SK-N-SH treated with all-trans-retinoic acid at 6 μM for 48 hours (cell line): ENCODE measurements around the gene TLNRD1.

Experiments used
- ARNTL ChIP-seq: fragments of 450-650 bp; formaldehyde crosslinking; IDR thresholded peaks from 2 replicates; pipeline ENCODE4 v1.5.0; 2020; ENCODE audit warnings: low read depth, mild to moderate bottlenecking, moderate library complexity, borderline replicate concordance
- CSRNP3 ChIP-seq: fragments of 250-450 bp; sonication (Bioruptor Pico); IDR thresholded peaks from 2 replicates; pipeline ENCODE4 v1.5.1; 2021; ENCODE audit warnings: mild to moderate bottlenecking, moderate library complexity
- ESRRG ChIP-seq: fragments of 250-450 bp; sonication (Bioruptor Pico); IDR thresholded peaks from 2 replicates; pipeline ENCODE4 v1.6.1; 2021; ENCODE audit warnings: mild to moderate bottlenecking
- ISL1 ChIP-seq: fragments of 250-450 bp; sonication (Bioruptor Pico); IDR thresholded peaks from 2 replicates; pipeline ENCODE4 v2.1.2; 2022; ENCODE audit warnings: mild to moderate bottlenecking, moderate library complexity
- PATZ1 ChIP-seq: fragments of 250-450 bp; sonication (Bioruptor Pico); IDR thresholded peaks from 2 replicates; pipeline ENCODE4 v1.8.0; 2020; ENCODE audit warnings: mild to moderate bottlenecking, moderate library complexity, borderline replicate concordance
- TCF4 ChIP-seq: fragments of 250-450 bp; sonication (Bioruptor Pico); IDR thresholded peaks from 2 replicates; pipeline ENCODE4 v1.8.0; 2021; ENCODE audit warnings: mild to moderate bottlenecking, moderate library complexity, borderline replicate concordance
- ZFP3 ChIP-seq: fragments of 250-450 bp; sonication (Bioruptor Pico); IDR thresholded peaks from 2 replicates; pipeline ENCODE4 v1.5.0; 2020; ENCODE audit warnings: mild to moderate bottlenecking, moderate library complexity
- ZFP30 ChIP-seq: fragments of 450-650 bp; formaldehyde crosslinking; IDR thresholded peaks from 2 replicates; pipeline ENCODE4 v1.5.0; 2022; ENCODE audit warnings: mild to moderate bottlenecking, moderate library complexity
- ZNF8 ChIP-seq: fragments of 450-650 bp; formaldehyde crosslinking; IDR thresholded peaks from 2 replicates; pipeline ENCODE4 v1.5.0; 2020; ENCODE audit warnings: mild to moderate bottlenecking, moderate library complexity

- TF ChIP-seq CSRNP3 (no peak), ZFP3 (CRISPR knock-in tag) (no peak), ARNTL (no peak), TCF4 (CRISPR knock-in tag) (no peak), PATZ1 (CRISPR knock-in tag) (no peak), ZFP30 (CRISPR knock-in tag) (no peak), ISL1 (CRISPR knock-in tag) (no peak), ESRRG (CRISPR knock-in tag) (no peak), ZNF8 (no peak)
Observed at GRCh38 chr15:81002331-81003096, 1.8 kb downstream of the TLNRD1 start.
